GM12878 (cell line): ENCODE results near the gene METTL14. TPM values are rescaled to one million over a fixed set of nuclear protein-coding genes. Genes with fewer than 3 reads are reported as not detected.

Source experiments
- ATAC-seq: fragments of 200-7000 bp; cut with Tn5 transposase; 3 replicates; pipeline ENCODE4 v1.9.1; 2020; ENCODE audit warnings: mild to moderate bottlenecking, moderate library complexity
- BruUV-seq: library from RNA; stranded (reverse); fragments of 400-500 nt; replicated peaks from 2 replicates; lab custom pipeline; 2021; lab: Mats Ljungman, UMichigan
- CTCF ChIA-PET: fragments of 300-600 bp; sonication (Branson Sonifier 250); formaldehyde crosslinking; extraction: SDS; loops from one replicate; lab custom pipeline; 2021; ENCODE audit warnings: inconsistent platforms; lab: Yijun Ruan, JAX
- POLR2A ChIA-PET: fragments of 350-600 bp; formaldehyde crosslinking; extraction: SDS; loops from one replicate; lab custom pipeline; 2021; ENCODE audit warnings: inconsistent platforms; lab: Charles Lee
- RAD21 ChIA-PET: fragments of 300-600 bp; sonication (Branson Sonifier 250); formaldehyde crosslinking; loops from one replicate; lab custom pipeline; 2023; ENCODE audit warnings: antibody characterized with exemption; ENCODE audit not compliant: unreplicated experiment; lab: Charles Lee
- SMC1A ChIA-PET: fragments of 300-600 bp; sonication (Branson Sonifier 250); formaldehyde crosslinking; loops from one replicate; lab custom pipeline; 2023; ENCODE audit not compliant: unreplicated experiment, uncharacterized antibody; lab: Charles Lee
- DNase-seq: peaks from one replicate; pipeline ENCODE4 v3.0.0-alpha.2; 2011; ENCODE audit warnings: low read depth, low spot score
- FAIRE-seq: peaks from 3 replicates; lab custom pipeline; 2011; peaks lifted over from hg19 to GRCh38; lab: Jason Lieb, UNC
- H2AFZ ChIP-seq: 2 replicates; pipeline ENCODE4 v1.6.0; 2011; ENCODE audit warnings: low read depth, low read length, control low read depth; ENCODE audit not compliant: control insufficient read depth
- H3K27ac ChIP-seq: 2 replicates; pipeline ENCODE4 v1.5.1; 2011; ENCODE audit warnings: control low read depth; ENCODE audit not compliant: control insufficient read depth, insufficient read depth
- H3K27me3 ChIP-seq, 2 experiments: replicated peaks in 1 of 2; 2 replicates each; pipeline versions ENCODE4 v1.6.0 to v1.6.1; 2011; ENCODE audit warnings: low read length in 1 of 2; ENCODE audit not compliant: control insufficient read depth in 2 of 2, insufficient read depth in 2 of 2
- H3K36me3 ChIP-seq, 2 experiments: 2 replicates each; pipeline ENCODE4 v1.5.1; 2011; ENCODE audit warnings: low read length in 1 of 2; ENCODE audit not compliant: control insufficient read depth in 2 of 2, insufficient read depth in 2 of 2
- H3K4me1 ChIP-seq: 2 replicates; pipeline ENCODE4 v1.6.1; 2011; ENCODE audit warnings: mild to moderate bottlenecking, low read length, moderate library complexity, mixed read lengths; ENCODE audit not compliant: control insufficient read depth, insufficient read depth
- H3K4me2 ChIP-seq: 2 replicates; pipeline ENCODE4 v1.6.0; 2011; ENCODE audit warnings: control low read depth; ENCODE audit not compliant: control insufficient read depth, insufficient read depth
- H3K4me3 ChIP-seq: fragments of 200-600 bp; sonication (generic); 2 replicates; pipeline ENCODE4 v1.5.1; 2016
- H3K79me2 ChIP-seq: 2 replicates; pipeline ENCODE4 v1.6.0; 2011; ENCODE audit warnings: low read length; ENCODE audit not compliant: control insufficient read depth, insufficient read depth
- H3K9ac ChIP-seq: 2 replicates; pipeline ENCODE4 v1.8.0; 2011; ENCODE audit warnings: low read length, control low read depth, mixed read lengths; ENCODE audit not compliant: control insufficient read depth, insufficient read depth
- H3K9me3 ChIP-seq: replicated peaks from 3 replicates; pipeline ENCODE4 v1.5.1; 2011; ENCODE audit warnings: mild to moderate bottlenecking, low read length; ENCODE audit not compliant: control insufficient read depth, insufficient read depth
- H4K20me1 ChIP-seq: 2 replicates; pipeline ENCODE4 v1.6.0; 2011; ENCODE audit not compliant: control insufficient read depth, insufficient read depth
- BCLAF1 ChIP-seq: fragments of 450-650 bp; IDR thresholded peaks from 2 replicates; pipeline ENCODE4 v1.6.1; 2017; ENCODE audit warnings: antibody characterized with exemption, mild to moderate bottlenecking, moderate library complexity
- BRCA1 ChIP-seq: IDR thresholded peaks from 2 replicates; pipeline ENCODE4 v1.6.1; 2011; ENCODE audit warnings: low read depth, low read length, improper control_type of control experiment
- CBX5 ChIP-seq: sonication (generic); IDR thresholded peaks from 2 replicates; pipeline ENCODE4 v1.6.1; 2016; ENCODE audit warnings: low read depth, moderate library complexity, mild to moderate bottlenecking, inconsistent platforms
- CEBPZ ChIP-seq: fragments of 150-350 bp; IDR thresholded peaks from 2 replicates; pipeline ENCODE4 v1.6.1; 2016; ENCODE audit warnings: low read depth, low read length
- DPF2 ChIP-seq: fragments of 450-650 bp; IDR thresholded peaks from 2 replicates; pipeline ENCODE4 v1.6.1; 2017; ENCODE audit warnings: mild to moderate bottlenecking
- FOXK2 ChIP-seq: fragments of 450-650 bp; IDR thresholded peaks from 2 replicates; pipeline ENCODE4 v1.6.1; 2017; ENCODE audit warnings: mild to moderate bottlenecking, moderate library complexity
- HSF1 ChIP-seq: fragments of 150-350 bp; IDR thresholded peaks from 2 replicates; pipeline ENCODE4 v1.6.1; 2014; ENCODE audit warnings: mild to moderate bottlenecking, low read depth, low read length
- JUNB ChIP-seq: IDR thresholded peaks from 2 replicates; pipeline ENCODE4 v1.6.1; 2016; ENCODE audit warnings: antibody characterized with exemption, mild to moderate bottlenecking
- KDM1A ChIP-seq: fragments of 200-600 bp; sonication (generic); IDR thresholded peaks from 2 replicates; pipeline ENCODE4 v1.6.1; 2016; ENCODE audit warnings: borderline replicate concordance
- RBBP5 ChIP-seq: fragments of 200-600 bp; sonication (generic); conservative IDR thresholded peaks from 2 replicates; pipeline ENCODE4 v1.6.1; 2016
- TARDBP ChIP-seq: IDR thresholded peaks from 2 replicates; pipeline ENCODE4 v1.6.1; 2016; ENCODE audit warnings: borderline replicate concordance
- TBL1XR1 ChIP-seq: IDR thresholded peaks from 2 replicates; pipeline ENCODE4 v1.6.1; 2012; ENCODE audit warnings: low read depth, low read length, improper control_type of control experiment
- WRNIP1 ChIP-seq: IDR thresholded peaks from 2 replicates; pipeline ENCODE4 v1.6.1; 2011; ENCODE audit warnings: low read depth, low read length, improper control_type of control experiment, borderline replicate concordance
- ZNF217 ChIP-seq: fragments of 450-650 bp; IDR thresholded peaks from 2 replicates; pipeline ENCODE4 v1.6.1; 2017; ENCODE audit warnings: antibody characterized with exemption, mild to moderate bottlenecking
- ZNF24 ChIP-seq: fragments of 450-650 bp; IDR thresholded peaks from 2 replicates; pipeline ENCODE4 v1.6.1; 2017; ENCODE audit warnings: antibody characterized with exemption, mild to moderate bottlenecking
- ZNF274 ChIP-seq: IDR thresholded peaks from one replicate; pipeline ENCODE4 v1.8.0; 2011; ENCODE audit not compliant: insufficient read length, insufficient read depth
- ZNF622 ChIP-seq: fragments of 450-650 bp; IDR thresholded peaks from 2 replicates; pipeline ENCODE4 v1.6.1; 2017; ENCODE audit warnings: mild to moderate bottlenecking, inconsistent platforms
- WGBS: methylation state at CpG from one replicate; pipeline ENCODE4 v1.1.6; 2016; ENCODE audit warnings: low lambda C conversion rate; ENCODE audit not compliant: insufficient replicate concordance, insufficient coverage; ENCODE audit errors: missing lambda C conversion rate; 5-methylcytosine and 5-hydroxymethylcytosine counted together
- in situ Hi-C: fragments of 300-500 bp; cut with MboI; formaldehyde crosslinking; loops from 9 replicates; pipeline ENCODE4 v1.14.3; 2018; ENCODE audit warnings: mixed read lengths
- intact Hi-C: fragments of 100-400 bp; cut with micrococcal nuclease; formaldehyde crosslinking; loops from one replicate; pipeline ENCODE4 v1.14.2; 2022; ENCODE audit not compliant: unreplicated experiment
- polyA plus RNA-seq, 11 experiments: library from polyadenylated mRNA; depleted of rRNA in 4 of 11; unstranded in 6 of 11; stranded (reverse) in 5 of 11; fragments of >200 nt; fragmentation: Nextera tagmentation in 4 of 11; fragmentation: Illumina TruSeq in 1 of 11; extraction: Ambion mirVana in 4 of 11; extraction: Trizol in 1 of 11; gene quantifications; 1 replicate in 1 of 11; 2 replicates in 10 of 11; pipeline versions ENCODE4 v1.2.1 to v1.2.3, GENCODE V29; 2011 to 2016; ENCODE audit warnings: inconsistent platforms in 2 of 11, missing spikeins in 2 of 11, low read depth in 1 of 11
- total RNA-seq, 4 experiments: library from RNA; depleted of rRNA in 3 of 4; stranded (reverse); fragments of >200 nt in 3 of 4; fragmentation: Illumina TruSeq in 1 of 4; extraction: Trizol in 1 of 4; gene quantifications; 2 replicates each; pipeline versions ENCODE4 v1.2.1 to v1.2.3, GENCODE V29; 2013 to 2021

Gene METTL14
- total and polyA plus RNA-seq, 10 of the 15 experiments (the other 5 are each of a cell fraction or from before 2014, with no cell fraction given), result 11.2 to 44.9 (median 27.6) TPM

GRCh38 chr4:118754890-118755289 is 69.7 kb downstream of the METTL14 start:
- Histone ChIP-seq H3K4me2 (no peak overlapping the region), H2AFZ (no peak overlapping the region), H3K9me3 (no peaks in the 10 kb centered on the region), H3K79me2 (no peaks in the 10 kb centered on the region), H3K27me3 (no peaks in the 10 kb centered on the region), H3K36me3 (peaks cover 4 to 19% of the 10 kb centered on the region in 2 experiments; a peak in 3 of 4 replicates), H4K20me1 (no peaks in the 10 kb centered on the region), H3K9ac (no peak overlapping the region), H3K4me1 (peaks cover 3% of the 10 kb centered on the region), H3K4me3 (no peak overlapping the region), H3K27ac (no peak overlapping the region)
- no peak for FAIRE-seq
- BruUV-seq, result no TSS peak
- ChIA-PET POLR2A (no interaction called here), CTCF (interaction anchor here (1.0 to 1.6 kb wide), 2 partner anchors 83 to 111 kb away, joined by 3 read pairs; no protein-coding TSS in a partner anchor), RAD21 (interaction anchor here (0.6 kb wide), 1 partner anchor 17 kb away, joined by 3 read pairs; no protein-coding TSS in a partner anchor), SMC1A (interaction anchor here (1.4 to 2.0 kb wide), 2 partner anchors 70 to 95 kb away, joined by 4 to 6 read pairs; no protein-coding TSS in a partner anchor)
- DNase-seq, result no peak
- 95% methylated on average over 2 of the region's 2 CpGs for WGBS
- in situ Hi-C loops, result no loop called here
- no peak for ATAC-seq
- intact Hi-C loops, result no loop called here
- TF ChIP-seq KDM1A (no peak), CBX5 (no peak), BRCA1 (no peak), HSF1 (no peak), TARDBP (no peak), ZNF24 (no peak), ZNF217 (no peak), WRNIP1 (no peak), ZNF274 (no peak), BCLAF1 (no peak), FOXK2 (no peak), JUNB (no peak), CEBPZ (no peak), DPF2 (no peak), TBL1XR1 (no peak), ZNF622 (no peak), RBBP5 (no peak)
